ENCODE data around the gene HEPACAM.

- TF ChIP-seq POLR2AphosphoS5 (IDR thresholded peaks at IDR 0.05; ENCODE audit: low read depth, low read length), result no peak
- TF ChIP-seq POLR2A (IDR thresholded peaks at IDR 0.05; ENCODE audit: low read depth, low read length), result no peak
- TF ChIP-seq TAF1 (IDR thresholded peaks at IDR 0.05; ENCODE audit: low read depth, low read length), result no peak
- TF ChIP-seq SPI1 (IDR thresholded peaks at IDR 0.05; ENCODE audit: low read depth, low read length), result no peak
- no peak for TF ChIP-seq POU2F2 (IDR thresholded peaks at IDR 0.05; ENCODE audit: low read depth, low read length)
Observed at GRCh38 chr11:124982043-124982442, 46.2 kb upstream of the HEPACAM start.

All from GM12891 (cell line).